Gastroesophageal sphincter (tissue), 3 donors: ENCODE measurements around the gene C6orf62.

ENCODE experiments used
- EP300 ChIP-seq: sonication (generic); formaldehyde crosslinking; IDR thresholded peaks from one replicate; pipeline ENCODE4 v1.6.1; 2017; ENCODE audit warnings: antibody characterized with exemption, mild to moderate bottlenecking
- POLR2A ChIP-seq, 2 donors: fragments of 450-650 bp; IDR thresholded peaks; one replicate each; pipeline ENCODE4 v1.6.1; 2017; ENCODE audit warnings: antibody characterized with exemption in 2 of 2, mild to moderate bottlenecking in 2 of 2, moderate library complexity in 1 of 2
- POLR2AphosphoS5 ChIP-seq: sonication (generic); formaldehyde crosslinking; IDR thresholded peaks from one replicate; pipeline ENCODE4 v1.6.1; 2017; ENCODE audit warnings: antibody characterized with exemption
- TF ChIP-seq, protein P1 (sequence below), 4 experiments: fragments of 200-600 bp in 2 of 4; fragments of 450-650 bp in 2 of 4; sonication (generic) in 1 of 4; IDR thresholded peaks; one replicate each; pipeline ENCODE4 v1.5.1; 2017 to 2019; ENCODE audit warnings: antibody characterized with exemption in 4 of 4, mild to moderate bottlenecking in 2 of 4, moderate library complexity in 2 of 4

GRCh38 chr6:24744911-24745310 is 26.0 kb upstream of the C6orf62 start:
- TF ChIP-seq, protein P1, sequence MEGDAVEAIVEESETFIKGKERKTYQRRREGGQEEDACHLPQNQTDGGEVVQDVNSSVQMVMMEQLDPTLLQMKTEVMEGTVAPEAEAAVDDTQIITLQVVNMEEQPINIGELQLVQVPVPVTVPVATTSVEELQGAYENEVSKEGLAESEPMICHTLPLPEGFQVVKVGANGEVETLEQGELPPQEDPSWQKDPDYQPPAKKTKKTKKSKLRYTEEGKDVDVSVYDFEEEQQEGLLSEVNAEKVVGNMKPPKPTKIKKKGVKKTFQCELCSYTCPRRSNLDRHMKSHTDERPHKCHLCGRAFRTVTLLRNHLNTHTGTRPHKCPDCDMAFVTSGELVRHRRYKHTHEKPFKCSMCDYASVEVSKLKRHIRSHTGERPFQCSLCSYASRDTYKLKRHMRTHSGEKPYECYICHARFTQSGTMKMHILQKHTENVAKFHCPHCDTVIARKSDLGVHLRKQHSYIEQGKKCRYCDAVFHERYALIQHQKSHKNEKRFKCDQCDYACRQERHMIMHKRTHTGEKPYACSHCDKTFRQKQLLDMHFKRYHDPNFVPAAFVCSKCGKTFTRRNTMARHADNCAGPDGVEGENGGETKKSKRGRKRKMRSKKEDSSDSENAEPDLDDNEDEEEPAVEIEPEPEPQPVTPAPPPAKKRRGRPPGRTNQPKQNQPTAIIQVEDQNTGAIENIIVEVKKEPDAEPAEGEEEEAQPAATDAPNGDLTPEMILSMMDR (IDR thresholded peaks at IDR 0.05): no peak
- TF ChIP-seq EP300 (no peak), POLR2AphosphoS5 (no peak), POLR2A (IDR thresholded peaks at IDR 0.05) (no peak)
